HFFc6 (cell line): Measurements from ENCODE around the gene LAMA1. TPM values are rescaled to one million over a fixed set of nuclear protein-coding genes. Genes with fewer than 3 reads are reported as not detected.

Source experiments
- DNase-seq: peaks from one replicate; pipeline ENCODE4 v3.0.0-alpha.2; 2018
- H3K27ac Mint-ChIP-seq: 2 replicates; pipeline ENCODE4 v1.8.0; 2020; ENCODE audit warnings: mild to moderate bottlenecking, mixed read lengths
- H3K27me3 Mint-ChIP-seq: 2 replicates; pipeline ENCODE4 v1.8.0; 2021; ENCODE audit warnings: mild to moderate bottlenecking, moderate library complexity, mixed read lengths; ENCODE audit not compliant: insufficient read depth
- H3K36me3 Mint-ChIP-seq: 2 replicates; pipeline ENCODE4 v1.8.0; 2021; ENCODE audit warnings: low read depth, mixed read lengths
- H3K4me1 Mint-ChIP-seq: 2 replicates; pipeline ENCODE4 v1.8.0; 2020; ENCODE audit warnings: low read depth, mixed read lengths
- H3K4me3 Mint-ChIP-seq: 2 replicates; pipeline ENCODE4 v1.8.0; 2020; ENCODE audit warnings: mild to moderate bottlenecking, moderate library complexity, mixed read lengths
- H3K9me3 Mint-ChIP-seq: 2 replicates; pipeline ENCODE4 v1.8.0; 2020; ENCODE audit warnings: mild to moderate bottlenecking, mixed read lengths
- total RNA-seq, 6 experiments: library from RNA; stranded (reverse); fragmentation: NEBNext Ultra II Directional; extraction: Animal tissue kit (Norgen Biotek cat#: 25700); gene quantifications; 2 replicates in 1 of 6; 3 replicates in 5 of 6; pipeline ENCODE4 v1.2.3, GENCODE V29; 2021
- TF ChIP-seq, protein P1 (sequence below): fragments of 200-600 bp; sonication (generic); IDR thresholded peaks from 2 replicates; pipeline ENCODE4 v1.5.0; 2021; ENCODE audit warnings: antibody characterized with exemption, mild to moderate bottlenecking

LAMA1 gene
- total RNA-seq, 6 experiments from 2014 or later: 0.12 to 1.5 (median 0.16) TPM

DNA sequence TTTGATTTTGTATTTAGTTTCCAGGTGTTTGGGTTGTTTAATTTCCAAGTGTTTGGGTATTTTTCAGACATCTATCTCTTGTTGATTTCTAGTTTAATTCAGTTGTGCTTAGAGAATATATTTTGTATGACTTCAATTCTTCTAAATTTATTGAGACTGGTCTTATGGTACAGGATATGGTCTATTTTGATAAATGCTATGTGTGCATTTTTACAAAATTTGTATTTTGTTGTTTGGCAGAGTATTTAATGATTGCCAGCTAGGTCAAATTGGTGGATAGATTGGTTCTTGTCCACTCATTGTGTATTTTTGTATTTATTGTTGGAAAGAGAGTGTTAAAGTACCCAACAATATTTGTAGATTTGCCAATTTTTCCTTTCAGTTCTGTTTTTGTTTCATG, 23.7 kb upstream of the LAMA1 start:
- no peak for DNase-seq
- Mint-ChIP-seq H3K9me3 (no peaks in the 10 kb centered on the region; the same call in 1 of the 2 replicates), H3K4me3 (no peak overlapping the region), H3K4me1 (no peaks in the 10 kb centered on the region), H3K36me3 (no peaks in the 10 kb centered on the region), H3K27ac (no peak overlapping the region), H3K27me3 (no peaks in the 10 kb centered on the region)
- TF ChIP-seq, protein P1, sequence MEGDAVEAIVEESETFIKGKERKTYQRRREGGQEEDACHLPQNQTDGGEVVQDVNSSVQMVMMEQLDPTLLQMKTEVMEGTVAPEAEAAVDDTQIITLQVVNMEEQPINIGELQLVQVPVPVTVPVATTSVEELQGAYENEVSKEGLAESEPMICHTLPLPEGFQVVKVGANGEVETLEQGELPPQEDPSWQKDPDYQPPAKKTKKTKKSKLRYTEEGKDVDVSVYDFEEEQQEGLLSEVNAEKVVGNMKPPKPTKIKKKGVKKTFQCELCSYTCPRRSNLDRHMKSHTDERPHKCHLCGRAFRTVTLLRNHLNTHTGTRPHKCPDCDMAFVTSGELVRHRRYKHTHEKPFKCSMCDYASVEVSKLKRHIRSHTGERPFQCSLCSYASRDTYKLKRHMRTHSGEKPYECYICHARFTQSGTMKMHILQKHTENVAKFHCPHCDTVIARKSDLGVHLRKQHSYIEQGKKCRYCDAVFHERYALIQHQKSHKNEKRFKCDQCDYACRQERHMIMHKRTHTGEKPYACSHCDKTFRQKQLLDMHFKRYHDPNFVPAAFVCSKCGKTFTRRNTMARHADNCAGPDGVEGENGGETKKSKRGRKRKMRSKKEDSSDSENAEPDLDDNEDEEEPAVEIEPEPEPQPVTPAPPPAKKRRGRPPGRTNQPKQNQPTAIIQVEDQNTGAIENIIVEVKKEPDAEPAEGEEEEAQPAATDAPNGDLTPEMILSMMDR: no peak

DNA sequence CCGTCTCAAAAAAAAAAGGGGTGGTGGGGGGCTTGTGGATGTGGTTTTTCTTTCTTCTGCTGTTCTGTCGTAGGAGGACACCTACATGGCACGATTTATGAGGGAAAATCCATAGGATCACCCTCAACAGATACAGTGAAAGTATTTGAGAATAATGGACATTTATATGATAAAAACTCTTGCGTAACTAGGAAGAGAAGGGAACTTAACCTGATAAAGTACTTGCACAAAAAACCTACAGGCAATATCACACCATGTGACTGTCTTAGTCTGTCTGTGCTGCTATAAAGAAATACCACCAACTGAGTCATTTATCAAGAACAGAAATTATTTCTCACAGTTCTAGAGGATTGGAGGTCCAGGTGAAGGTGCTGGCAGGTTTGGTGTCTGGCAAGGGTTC, 21.8 kb upstream of the LAMA1 start:
- Mint-ChIP-seq H3K9me3 (no peaks in the 10 kb centered on the region; the same call in 1 of the 2 replicates), H3K27ac (no peak overlapping the region), H3K4me1 (no peaks in the 10 kb centered on the region), H3K36me3 (no peaks in the 10 kb centered on the region), H3K4me3 (no peak overlapping the region), H3K27me3 (no peaks in the 10 kb centered on the region)
- DNase-seq: no peak
- TF ChIP-seq, protein P1: no peak

DNA sequence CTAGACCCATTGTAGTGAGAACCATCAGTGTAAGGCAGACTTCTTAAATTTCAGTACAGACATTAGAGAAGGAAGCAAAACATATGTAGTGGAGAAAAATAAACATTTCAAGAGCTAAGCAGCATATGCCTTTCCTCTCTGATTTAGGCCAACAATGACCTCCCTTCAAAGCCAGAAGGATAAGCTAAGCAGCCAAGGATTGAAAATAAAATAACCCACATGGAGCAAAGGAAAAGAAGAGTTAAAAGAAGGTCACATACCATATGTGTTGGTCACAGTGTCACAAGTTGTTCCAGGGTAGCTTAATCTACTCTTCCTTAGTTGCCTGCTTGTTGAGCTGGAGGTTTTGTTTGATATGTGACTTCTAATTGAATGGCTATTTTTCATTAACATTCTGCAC, 15.6 kb upstream of the LAMA1 start:
- peaks cover 13% of the 10 kb centered on the region for H3K9me3 Mint-ChIP-seq

DNA sequence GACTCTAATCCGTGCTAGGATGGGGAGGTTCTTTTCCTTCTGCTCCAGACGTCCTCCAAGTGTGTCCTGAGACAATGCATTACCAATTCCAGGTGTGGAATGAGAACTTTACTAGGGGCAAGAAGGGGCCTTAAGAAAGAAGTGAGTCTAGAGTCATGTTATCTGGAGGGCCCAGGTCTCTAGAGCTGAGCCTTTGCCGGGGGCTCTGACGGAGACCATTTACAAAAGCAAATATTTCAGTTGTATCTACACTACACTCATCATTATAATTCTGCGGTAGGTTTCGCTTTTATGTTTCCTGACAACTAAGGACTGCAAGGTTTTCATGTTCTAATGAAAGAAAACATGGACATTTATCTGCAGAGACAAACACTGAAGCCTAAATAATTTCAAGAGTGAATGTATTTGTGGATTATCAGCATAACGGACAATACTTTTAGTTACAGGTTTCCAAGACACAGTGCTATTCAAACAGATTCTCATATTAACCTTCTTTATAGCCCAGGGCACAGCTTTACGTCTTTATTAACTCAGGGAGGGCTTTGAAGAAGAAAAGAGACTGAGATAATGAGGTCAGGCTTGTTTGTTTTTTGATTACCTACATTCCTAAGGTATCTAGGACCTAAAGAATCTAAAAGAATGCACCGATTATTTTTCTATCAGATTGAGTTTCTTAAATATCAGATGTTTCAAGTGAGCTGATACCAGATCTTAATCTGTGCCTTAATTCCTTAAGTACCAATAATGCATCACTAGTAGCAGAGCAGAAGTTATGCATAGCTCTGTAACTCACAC, 15.0 kb upstream of the LAMA1 start:
- Mint-ChIP-seq H3K27me3 (peaks cover 8% of the 10 kb centered on the region), H3K27ac (no peak overlapping the region)
- TF ChIP-seq, protein P1: no peak

More for the DNA sequence above, 15.6 kb upstream of the LAMA1 start:
- Mint-ChIP-seq H3K4me1 (no peaks in the 10 kb centered on the region; the same call in 1 of the 2 replicates), H3K27ac (no peak overlapping the region), H3K27me3 (peaks cover 8% of the 10 kb centered on the region), H3K36me3 (no peaks in the 10 kb centered on the region), H3K4me3 (no peak overlapping the region)
- TF ChIP-seq, protein P1: no peak
- DNase-seq: peak; percentile 4

DNA sequence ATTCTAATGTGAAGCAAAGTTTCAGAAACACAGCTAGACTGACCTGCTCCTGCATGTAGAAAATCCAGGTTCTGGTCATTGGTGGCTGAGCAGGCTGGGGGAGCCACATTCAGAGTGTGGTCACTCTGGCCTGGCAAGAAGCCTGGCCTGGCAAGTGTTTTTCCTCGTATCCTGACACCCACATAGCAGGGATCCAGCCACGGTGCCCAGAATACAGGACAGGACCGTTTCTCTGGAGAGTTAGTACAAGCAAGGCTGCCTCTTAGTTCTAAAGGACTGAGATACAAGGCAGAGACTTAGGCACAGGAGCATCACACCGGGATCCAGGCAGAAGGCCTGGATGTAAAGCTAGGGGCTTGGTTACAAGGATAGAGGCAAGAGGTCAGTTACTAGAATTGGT, 4.8 kb upstream of the LAMA1 start:
- H3K4me3 Mint-ChIP-seq: no peak overlapping the region
- no peaks in the 10 kb centered on the region for H3K4me1 Mint-ChIP-seq
- no peaks in the 10 kb centered on the region for H3K36me3 Mint-ChIP-seq

More for the DNA sequence above, 15.0 kb upstream of the LAMA1 start:
- Mint-ChIP-seq H3K4me1 (no peaks in the 10 kb centered on the region; the same call in 1 of the 2 replicates), H3K4me3 (no peak overlapping the region), H3K36me3 (no peaks in the 10 kb centered on the region), H3K9me3 (peaks cover 15% of the 10 kb centered on the region)
- DNase-seq: no peak

More for the DNA sequence above, 4.8 kb upstream of the LAMA1 start:
- Mint-ChIP-seq H3K27me3 (peaks cover 15% of the 10 kb centered on the region; the same call in 1 of the 2 replicates), H3K9me3 (peaks cover 2% of the 10 kb centered on the region; the same call in 1 of the 2 replicates), H3K27ac (no peak overlapping the region)
- TF ChIP-seq, protein P1: no peak
- DNase-seq: no peak
